HepG2 (cell line): ENCODE data around the gene YBX2. TPM values are rescaled to one million over a fixed set of nuclear protein-coding genes. Genes with fewer than 3 reads are reported as not detected.

Source experiments
- CBX5 ChIP-seq: sonication (generic); formaldehyde crosslinking; IDR thresholded peaks from 2 replicates; pipeline ENCODE4 v1.4.0; 2020; ENCODE audit warnings: missing genetic modification reagents, borderline replicate concordance
- DNMT1 ChIP-seq: sonication (generic); formaldehyde crosslinking; IDR thresholded peaks from 2 replicates; pipeline ENCODE4 v1.5.1; 2020; ENCODE audit warnings: mild to moderate bottlenecking, missing genetic modification reagents
- KDM1A ChIP-seq: IDR thresholded peaks from 2 replicates; pipeline ENCODE4 v1.6.1; 2016; ENCODE audit warnings: missing compliant biosample characterization
- KDM4B ChIP-seq: sonication (generic); formaldehyde crosslinking; IDR thresholded peaks from 2 replicates; pipeline ENCODE4 v1.4.0; 2020; ENCODE audit warnings: missing genetic modification reagents
- MBNL3 ChIP-seq: fragments of 250-450 bp; sonication (Bioruptor Pico); conservative IDR thresholded peaks from 2 replicates; pipeline ENCODE4 v1.8.0; 2022; ENCODE audit warnings: mild to moderate bottlenecking, inconsistent platforms
- MIER3 ChIP-seq: IDR thresholded peaks from 2 replicates; pipeline ENCODE4 v1.6.1; 2016; ENCODE audit warnings: missing compliant biosample characterization, borderline replicate concordance
- NFYB ChIP-seq: sonication (generic); formaldehyde crosslinking; IDR thresholded peaks from 2 replicates; pipeline ENCODE4 v1.4.0; 2020; ENCODE audit warnings: missing genetic modification reagents
- RAD21 ChIP-seq: fragments of 450-650 bp; formaldehyde crosslinking; IDR thresholded peaks from 2 replicates; pipeline ENCODE4 v1.5.0; 2020; ENCODE audit warnings: mild to moderate bottlenecking
- REXO4 ChIP-seq: sonication (generic); formaldehyde crosslinking; IDR thresholded peaks from 2 replicates; pipeline ENCODE4 v1.8.0; 2022; ENCODE audit warnings: missing genetic modification reagents, mild to moderate bottlenecking, borderline replicate concordance
- ZBTB1 ChIP-seq: sonication (generic); formaldehyde crosslinking; IDR thresholded peaks from 2 replicates; pipeline ENCODE4 v1.4.0; 2020; ENCODE audit warnings: missing genetic modification reagents, borderline replicate concordance
- ZFP36 ChIP-seq: fragments of 150-350 bp; IDR thresholded peaks from 2 replicates; pipeline ENCODE4 v1.6.1; 2018; ENCODE audit warnings: borderline replicate concordance, low read length, low read depth; ENCODE audit not compliant: partially characterized antibody
- ZNF234 ChIP-seq: sonication (generic); formaldehyde crosslinking; conservative IDR thresholded peaks from 2 replicates; pipeline ENCODE4 v1.5.1; 2020; ENCODE audit warnings: mild to moderate bottlenecking, missing genetic modification reagents
- ZNF335 ChIP-seq: sonication (generic); formaldehyde crosslinking; IDR thresholded peaks from 2 replicates; pipeline ENCODE4 v1.4.0; 2020; ENCODE audit warnings: missing genetic modification reagents
- ZNF34 ChIP-seq: sonication (generic); formaldehyde crosslinking; IDR thresholded peaks from 2 replicates; pipeline ENCODE4 v1.4.0; 2020; ENCODE audit warnings: mild to moderate bottlenecking, missing genetic modification reagents, borderline replicate concordance
- ZNF431 ChIP-seq: sonication (generic); formaldehyde crosslinking; IDR thresholded peaks from 2 replicates; pipeline ENCODE4 v1.9.0; 2022; ENCODE audit warnings: missing genetic modification reagents, low read depth, mild to moderate bottlenecking, borderline replicate concordance
- ZNF530 ChIP-seq: sonication (generic); formaldehyde crosslinking; IDR thresholded peaks from 2 replicates; pipeline ENCODE4 v1.5.0; 2020; ENCODE audit warnings: low read depth, mild to moderate bottlenecking, missing genetic modification reagents
- ZNF577 ChIP-seq: sonication (generic); formaldehyde crosslinking; IDR thresholded peaks from 2 replicates; pipeline ENCODE4 v1.4.0; 2020; ENCODE audit warnings: mild to moderate bottlenecking, low read depth, missing genetic modification reagents, borderline replicate concordance
- ZNF768 ChIP-seq: sonication (generic); formaldehyde crosslinking; IDR thresholded peaks from 2 replicates; pipeline ENCODE4 v1.4.0; 2020; ENCODE audit warnings: missing genetic modification reagents
- ZNF776 ChIP-seq: sonication (generic); formaldehyde crosslinking; IDR thresholded peaks from 2 replicates; pipeline ENCODE4 v1.4.0; 2020; ENCODE audit warnings: mild to moderate bottlenecking, missing genetic modification reagents
- ZNF782 ChIP-seq: sonication (generic); formaldehyde crosslinking; IDR thresholded peaks from 2 replicates; pipeline ENCODE4 v1.4.0; 2020; ENCODE audit warnings: missing genetic modification reagents, mild to moderate bottlenecking, borderline replicate concordance
- ZNF841 ChIP-seq: sonication (generic); formaldehyde crosslinking; IDR thresholded peaks from 2 replicates; pipeline ENCODE4 v1.8.1; 2023; ENCODE audit warnings: missing genetic modification reagents, borderline replicate concordance
- polyA plus RNA-seq, 8 experiments: library from polyadenylated mRNA; depleted of rRNA in 3 of 8; stranded (reverse) in 7 of 8; unstranded in 1 of 8; fragments of >200 nt; fragmentation: Illumina TruSeq in 4 of 8; extraction: Trizol in 4 of 8; gene quantifications; 2 replicates each; pipeline versions ENCODE4 v1.2.1 to v1.2.3, GENCODE V29; 2011 to 2016; ENCODE audit warnings: low read depth in 4 of 8, missing spikeins in 1 of 8, mixed read lengths in 1 of 8; ENCODE audit not compliant: insufficient read depth in 1 of 8
- total RNA-seq, 5 experiments: library from RNA; depleted of rRNA; stranded (reverse); fragments of >200 nt; fragmentation: Illumina TruSeq; extraction: Trizol; gene quantifications; 2 replicates each; pipeline ENCODE4 v1.2.3, GENCODE V29; 2016; ENCODE audit warnings: low read depth in 1 of 5
- TF ChIP-seq, protein P1 (sequence below): sonication (generic); formaldehyde crosslinking; IDR thresholded peaks from 2 replicates; pipeline ENCODE4 v1.4.0; 2020; ENCODE audit warnings: mild to moderate bottlenecking, missing genetic modification reagents
- TF ChIP-seq, protein P2 (sequence below): sonication (generic); formaldehyde crosslinking; IDR thresholded peaks from 2 replicates; pipeline ENCODE4 v1.5.0; 2020; ENCODE audit warnings: missing genetic modification reagents
- TF ChIP-seq, protein P3 (sequence below): sonication (generic); formaldehyde crosslinking; IDR thresholded peaks from 2 replicates; pipeline ENCODE4 v1.8.1; 2023; ENCODE audit warnings: mild to moderate bottlenecking, inconsistent platforms, moderate library complexity, missing genetic modification reagents, borderline replicate concordance
- TF ChIP-seq, protein P4 (sequence below): sonication (generic); formaldehyde crosslinking; IDR thresholded peaks from 2 replicates; pipeline ENCODE4 v1.8.0; 2022; ENCODE audit warnings: missing genetic modification reagents, low read depth, mild to moderate bottlenecking, borderline replicate concordance
- TF ChIP-seq, protein P5 (sequence below): sonication (generic); formaldehyde crosslinking; IDR thresholded peaks from 2 replicates; pipeline ENCODE4 v1.9.0; 2021; ENCODE audit warnings: missing genetic modification reagents, mild to moderate bottlenecking, borderline replicate concordance

YBX2 gene
- total and polyA plus RNA-seq, 2 of the 13 experiments (the other 11 are each of a cell fraction or from before 2014, with no cell fraction given), result 0.12 to 0.22 TPM

DNA sequence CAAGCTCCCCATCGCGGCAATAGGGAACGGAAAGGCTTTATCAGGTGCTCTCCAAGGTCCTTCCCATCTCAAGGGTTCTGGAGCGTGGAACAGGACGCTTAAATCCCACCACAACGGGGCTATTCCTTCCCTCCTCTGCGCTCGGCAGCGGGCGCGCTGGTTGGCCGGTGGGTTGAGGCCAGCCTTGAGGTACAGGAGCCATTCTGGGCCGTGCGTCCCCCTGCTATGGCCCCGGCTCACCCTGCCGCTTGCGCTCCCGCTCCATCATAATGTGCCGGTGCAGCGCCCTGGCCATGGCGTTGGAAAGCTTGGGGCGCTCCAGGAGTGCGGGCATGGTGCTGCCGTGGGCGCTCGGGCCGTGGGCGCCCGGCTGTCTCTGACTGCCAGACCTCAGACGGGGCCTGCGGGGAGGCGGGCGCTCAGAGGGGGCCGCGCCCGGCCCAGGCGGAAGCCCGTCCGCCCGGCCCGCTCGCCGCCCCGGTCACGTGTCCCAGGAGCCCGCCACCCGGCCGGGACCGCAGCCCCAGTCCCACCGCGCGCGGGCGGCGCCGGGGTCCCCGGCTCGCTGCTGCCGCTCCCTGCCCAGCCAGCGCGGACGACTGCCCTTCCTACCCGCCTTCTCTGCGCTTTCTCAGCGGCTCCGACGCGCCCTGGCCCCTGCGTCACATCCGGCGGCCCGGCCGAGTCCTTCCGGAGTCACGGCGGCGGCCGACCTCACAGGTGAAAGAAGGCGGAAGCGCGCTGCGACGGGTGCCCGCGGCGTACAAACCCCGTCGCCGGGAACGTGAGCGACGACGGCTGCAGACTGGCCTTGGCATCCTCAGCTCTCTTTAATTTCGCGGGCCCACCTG lies 20.5 kb upstream of the YBX2 start, which contains the start of gene GPS2 (continued):
- TF ChIP-seq, protein P1, sequence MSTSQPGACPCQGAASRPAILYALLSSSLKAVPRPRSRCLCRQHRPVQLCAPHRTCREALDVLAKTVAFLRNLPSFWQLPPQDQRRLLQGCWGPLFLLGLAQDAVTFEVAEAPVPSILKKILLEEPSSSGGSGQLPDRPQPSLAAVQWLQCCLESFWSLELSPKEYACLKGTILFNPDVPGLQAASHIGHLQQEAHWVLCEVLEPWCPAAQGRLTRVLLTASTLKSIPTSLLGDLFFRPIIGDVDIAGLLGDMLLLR (CRISPR knock-in tag), result no peak
- TF ChIP-seq, protein P2, sequence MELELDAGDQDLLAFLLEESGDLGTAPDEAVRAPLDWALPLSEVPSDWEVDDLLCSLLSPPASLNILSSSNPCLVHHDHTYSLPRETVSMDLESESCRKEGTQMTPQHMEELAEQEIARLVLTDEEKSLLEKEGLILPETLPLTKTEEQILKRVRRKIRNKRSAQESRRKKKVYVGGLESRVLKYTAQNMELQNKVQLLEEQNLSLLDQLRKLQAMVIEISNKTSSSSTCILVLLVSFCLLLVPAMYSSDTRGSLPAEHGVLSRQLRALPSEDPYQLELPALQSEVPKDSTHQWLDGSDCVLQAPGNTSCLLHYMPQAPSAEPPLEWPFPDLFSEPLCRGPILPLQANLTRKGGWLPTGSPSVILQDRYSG (CRISPR knock-in tag), result no peak
- TF ChIP-seq, protein P3, sequence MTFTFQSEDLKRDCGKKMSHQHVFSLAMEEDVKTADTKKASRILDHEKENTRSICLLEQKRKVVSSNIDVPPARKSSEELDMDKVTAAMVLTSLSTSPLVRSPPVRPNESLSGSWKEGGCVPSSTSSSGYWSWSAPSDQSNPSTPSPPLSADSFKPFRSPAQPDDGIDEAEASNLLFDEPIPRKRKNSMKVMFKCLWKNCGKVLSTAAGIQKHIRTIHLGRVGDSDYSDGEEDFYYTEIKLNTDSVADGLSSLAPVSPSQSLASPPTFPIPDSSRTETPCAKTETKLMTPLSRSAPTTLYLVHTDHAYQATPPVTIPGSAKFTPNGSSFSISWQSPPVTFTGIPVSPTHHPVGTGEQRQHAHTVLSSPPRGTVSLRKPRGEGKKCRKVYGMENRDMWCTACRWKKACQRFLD (CRISPR knock-in tag), result peak; percentile 35; the same call in 1 of the 2 replicates
- TF ChIP-seq ZNF776 (no peak), CBX5 (CRISPR knock-in tag) (no peak), ZNF431 (0 out of 2 replicates have a peak, but pooled peaks have one; percentile 46), ZNF768 (CRISPR knock-in tag) (peak; percentile 64; the same call in 1 of the 2 replicates), ZNF841 (CRISPR knock-in tag) (no peak), MBNL3 (CRISPR knock-in tag) (no peak), MIER3 (CRISPR knock-in tag) (peak; percentile 72; the same call in 1 of the 2 replicates), ZNF335 (CRISPR knock-in tag) (peak; percentile 73; the same call in 1 of the 2 replicates), ZNF577 (CRISPR knock-in tag) (no peak), RAD21 (peak; percentile 35; the same call in 1 of the 2 replicates), DNMT1 (CRISPR knock-in tag) (0 out of 2 replicates have a peak, but pooled peaks have one; percentile 53), REXO4 (CRISPR knock-in tag) (no peak), ZBTB1 (CRISPR knock-in tag) (no peak), ZNF782 (CRISPR knock-in tag) (no peak), ZNF234 (CRISPR knock-in tag) (no peak), KDM4B (CRISPR knock-in tag) (peak; percentile 85), ZNF34 (peak; percentile 92; the same call in 1 of the 2 replicates), KDM1A (CRISPR knock-in tag) (no peak), NFYB (peak; percentile 59), ZFP36 (no peak), ZNF530 (CRISPR knock-in tag) (no peak)
- TF ChIP-seq, protein P4, sequence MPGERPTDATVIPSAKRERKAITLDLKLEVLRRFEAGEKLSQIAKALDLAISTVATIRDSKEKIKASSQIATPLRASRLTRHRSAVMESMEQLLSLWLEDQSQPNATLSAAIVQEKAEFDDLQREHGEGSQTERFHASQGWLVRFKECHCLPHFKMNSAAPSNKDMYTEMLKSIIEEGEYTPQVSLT (CRISPR knock-in tag), result no peak; the same call in 1 of the 2 replicates
- TF ChIP-seq, protein P5, sequence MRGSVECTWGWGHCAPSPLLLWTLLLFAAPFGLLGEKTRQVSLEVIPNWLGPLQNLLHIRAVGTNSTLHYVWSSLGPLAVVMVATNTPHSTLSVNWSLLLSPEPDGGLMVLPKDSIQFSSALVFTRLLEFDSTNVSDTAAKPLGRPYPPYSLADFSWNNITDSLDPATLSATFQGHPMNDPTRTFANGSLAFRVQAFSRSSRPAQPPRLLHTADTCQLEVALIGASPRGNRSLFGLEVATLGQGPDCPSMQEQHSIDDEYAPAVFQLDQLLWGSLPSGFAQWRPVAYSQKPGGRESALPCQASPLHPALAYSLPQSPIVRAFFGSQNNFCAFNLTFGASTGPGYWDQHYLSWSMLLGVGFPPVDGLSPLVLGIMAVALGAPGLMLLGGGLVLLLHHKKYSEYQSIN, result no peak
